Karpas-422 (cell line): ENCODE data around the gene SIGLEC8. TPM values are rescaled to one million over a fixed set of nuclear protein-coding genes. Genes with fewer than 3 reads are reported as not detected.

Source experiments
- small RNA-seq: library from RNA; depleted of rRNA; stranded (forward); fragments of <200 nt; gene quantifications from one replicate; pipeline ENCODE3, GENCODE V24; 2014
- total RNA-seq: library from RNA; depleted of rRNA; stranded (reverse); fragments of >200 nt; shearing (Covaris generic); gene quantifications from 2 replicates; pipeline ENCODE4 v1.2.3, GENCODE V29; 2014; ENCODE audit warnings: low replicate concordance; rRNA removed

The SIGLEC8 gene
- total RNA-seq, 1 experiment from 2014 or later = not detected

Small RNA genes lying within 50 kb of the gene (small RNA-seq; reads per million reads assigned to genes)
- gene AC020914.3 (not detected), gene AC020914.5 (not detected)

Other genes starting within 250 kb of the SIGLEC8 start
- 18.1 and 19.3 TPM in 2 replicates for gene CD33, start 233.4 kb downstream of the SIGLEC8 start, total RNA-seq
- not detected in 2 replicates for gene SIGLECL1, start 207.4 kb downstream of the SIGLEC8 start, total RNA-seq
- not detected in 2 replicates for gene IGLON5, start 146.8 kb downstream of the SIGLEC8 start, total RNA-seq
- 5.7 and 6.6 TPM in 2 replicates for gene VSIG10L, start 116.3 kb downstream of the SIGLEC8 start, total RNA-seq
- 112 and 231 TPM in 2 replicates for gene ETFB, start 92.1 kb downstream of the SIGLEC8 start, total RNA-seq
- gene CLDND2, start 89.5 kb downstream of the SIGLEC8 start, total RNA-seq = 2.3 TPM in 1 of 2 replicates, not detected in the other
- not detected in 2 replicates for gene NKG7, start 85.8 kb downstream of the SIGLEC8 start, total RNA-seq
- gene LIM2, start 70.5 kb downstream of the SIGLEC8 start, total RNA-seq = not detected in 2 replicates
- not detected in 2 replicates for gene C19orf84, start 67.9 kb downstream of the SIGLEC8 start, total RNA-seq
- 500 and 730 TPM in 2 replicates for gene SIGLEC10, start 40.8 kb downstream of the SIGLEC8 start, total RNA-seq
- not detected in 2 replicates for gene CEACAM18, start 20.1 kb upstream of the SIGLEC8 start, total RNA-seq
- not detected in 2 replicates for gene SIGLEC12, start 43.3 kb upstream of the SIGLEC8 start, total RNA-seq
- gene SIGLEC6, start 73.2 kb upstream of the SIGLEC8 start, total RNA-seq = not detected in 2 replicates
- 8.9 and 17.6 TPM in 2 replicates for gene ZNF175, start 112.8 kb upstream of the SIGLEC8 start, total RNA-seq
- not detected in 2 replicates for gene SIGLEC5, start 171.9 kb upstream of the SIGLEC8 start, total RNA-seq
- 1.0 TPM in 1 of 2 replicates, not detected in the other for gene SIGLEC14, start 188.4 kb upstream of the SIGLEC8 start, total RNA-seq
- 20.7 and 49.8 TPM in 2 replicates for gene SPACA6, start 234.9 kb upstream of the SIGLEC8 start, total RNA-seq